ENCODE results near the gene YBEY.
"Not testable (repeated sequence)": the region's sequence is repeated elsewhere in the genome, so short reads cannot be mapped to it uniquely, and the experiment has no call there.

Gene YBEY, protein sequence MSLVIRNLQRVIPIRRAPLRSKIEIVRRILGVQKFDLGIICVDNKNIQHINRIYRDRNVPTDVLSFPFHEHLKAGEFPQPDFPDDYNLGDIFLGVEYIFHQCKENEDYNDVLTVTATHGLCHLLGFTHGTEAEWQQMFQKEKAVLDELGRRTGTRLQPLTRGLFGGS

DNA sequence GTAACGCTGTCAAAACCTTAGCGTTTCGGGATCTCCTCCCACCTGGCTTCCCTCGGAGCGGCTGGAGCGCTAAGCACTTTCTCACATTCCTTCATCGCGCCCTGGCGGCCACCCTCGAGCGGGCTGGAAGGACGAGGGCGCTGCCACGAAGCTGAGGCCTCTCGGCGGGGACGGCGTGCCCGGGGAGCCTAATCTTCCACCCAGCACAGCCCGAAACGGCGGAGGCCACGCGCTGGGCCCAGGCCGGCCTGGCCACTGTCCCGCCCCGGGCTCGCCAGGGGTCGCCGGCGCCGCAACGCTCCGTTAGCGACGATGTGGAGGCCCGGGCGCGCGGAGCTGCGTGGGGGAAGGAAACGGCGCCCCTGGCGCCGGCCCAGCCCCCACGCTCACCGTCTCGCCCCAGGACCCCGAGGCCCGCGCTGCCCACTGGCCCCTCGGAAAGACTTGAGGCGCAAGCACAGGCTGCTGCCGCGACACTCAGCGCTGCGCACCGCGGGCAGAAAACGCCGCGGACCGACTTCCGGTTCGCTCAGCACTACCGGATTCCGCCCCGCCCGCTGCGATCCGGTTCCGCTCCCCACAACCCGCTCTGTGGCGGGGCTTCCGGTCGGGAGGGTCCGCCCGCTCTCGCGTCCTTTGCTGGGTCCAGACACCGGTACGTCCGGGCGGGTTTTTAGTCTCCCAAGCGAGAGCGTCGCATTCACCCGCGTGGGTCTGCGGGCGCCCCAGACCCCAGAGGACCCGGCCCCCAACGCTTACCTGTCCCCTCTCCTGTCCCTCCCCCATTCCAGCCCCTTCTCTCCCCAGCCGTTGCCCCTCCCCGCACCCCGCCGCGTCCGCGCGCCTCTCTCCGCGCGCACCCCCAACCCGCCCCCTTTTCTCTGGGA lies at the start of gene YBEY:
TSS of gene YBEY (plus strand) at position 582 of the 887 bp plus-strand sequence. CDS start 572 bp downstream, outside the sequence.
- DNase-seq: peak; percentile 82

DNA sequence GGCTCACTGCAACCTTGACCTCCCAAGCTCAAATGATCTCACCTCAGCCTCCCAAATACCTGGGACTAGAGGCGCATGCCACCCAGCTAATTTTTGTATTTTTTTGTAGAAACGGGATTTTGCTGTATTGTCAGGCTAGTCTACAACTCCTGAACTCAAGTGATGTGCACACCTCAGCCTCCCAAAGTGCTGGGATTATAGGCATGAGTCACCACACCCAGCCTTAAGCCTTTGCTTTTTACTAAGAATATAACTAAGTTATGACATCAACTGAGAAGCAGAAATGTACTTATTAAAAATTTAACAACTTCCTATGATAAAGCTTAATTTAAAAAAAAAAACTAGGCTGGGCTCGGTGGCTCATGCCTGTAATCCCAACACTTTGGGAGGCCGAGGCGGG lies 48.7 kb upstream of the YBEY start:
- no peak for DNase-seq

DNA sequence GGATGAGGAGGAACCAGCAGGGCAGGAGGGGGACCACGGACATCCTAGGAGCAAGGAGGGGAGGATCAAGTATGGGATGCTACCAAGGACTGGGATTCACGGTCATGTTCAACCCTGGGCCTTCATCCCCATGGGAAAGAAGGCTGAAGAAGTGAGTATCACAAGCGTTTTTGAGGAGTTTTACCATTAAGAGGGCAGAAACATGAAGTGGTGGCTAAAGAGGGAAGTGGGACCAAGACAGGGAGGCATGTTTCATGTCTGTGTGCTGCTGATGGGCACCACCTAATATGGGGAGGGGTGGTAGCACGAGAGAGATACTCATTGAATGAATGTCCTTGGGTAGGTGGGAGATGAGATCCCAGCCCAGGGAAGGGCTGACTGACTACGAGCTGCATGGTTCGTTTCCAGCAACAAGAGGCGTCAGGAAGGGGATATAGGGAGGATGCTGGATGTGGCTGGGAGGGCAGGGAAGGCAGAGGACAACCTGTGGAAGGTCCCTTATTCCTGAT lies 46.3 kb upstream of the YBEY start:
- no peak for DNase-seq

DNA sequence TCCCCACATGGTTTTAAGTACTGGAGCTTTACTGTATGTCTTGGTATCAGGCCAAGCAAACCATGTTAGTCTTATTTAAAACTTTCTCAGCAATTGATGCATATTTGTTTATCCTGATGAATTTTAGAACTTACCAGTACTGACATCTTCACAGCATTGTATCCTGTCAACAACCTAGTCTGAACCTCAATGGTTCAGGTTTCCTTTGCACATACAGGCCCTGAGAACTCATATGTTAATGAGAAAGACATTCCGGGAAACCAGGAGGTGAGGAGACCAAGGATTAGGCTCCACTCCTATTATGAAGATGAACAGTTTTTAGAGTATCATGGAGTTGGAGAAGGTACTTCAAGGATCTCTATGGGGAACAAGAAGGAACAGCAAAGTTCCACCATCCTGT lies 44.6 kb upstream of the YBEY start:
- not testable (repeated sequence) for DNase-seq

DNA sequence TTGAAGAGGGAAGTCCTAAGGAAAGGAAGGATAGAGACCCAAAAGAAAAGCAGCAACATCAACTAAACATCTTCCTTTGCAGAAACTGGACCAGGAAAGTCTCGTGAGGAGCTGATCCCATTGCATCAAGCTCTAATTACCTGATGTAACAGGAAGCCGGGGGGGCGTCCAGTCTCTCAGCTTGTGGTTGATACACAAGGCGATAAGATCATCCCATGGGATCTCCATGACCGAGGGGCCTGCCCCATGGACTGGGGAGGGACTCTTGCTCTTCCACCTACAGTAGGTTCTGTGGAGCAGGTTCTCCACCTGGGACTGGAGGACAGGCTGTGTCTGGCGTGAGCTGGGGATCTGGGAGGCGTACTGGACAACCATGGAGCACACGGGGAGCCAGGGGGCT lies 42.8 kb upstream of the YBEY start:
- DNase-seq: no peak

DNA sequence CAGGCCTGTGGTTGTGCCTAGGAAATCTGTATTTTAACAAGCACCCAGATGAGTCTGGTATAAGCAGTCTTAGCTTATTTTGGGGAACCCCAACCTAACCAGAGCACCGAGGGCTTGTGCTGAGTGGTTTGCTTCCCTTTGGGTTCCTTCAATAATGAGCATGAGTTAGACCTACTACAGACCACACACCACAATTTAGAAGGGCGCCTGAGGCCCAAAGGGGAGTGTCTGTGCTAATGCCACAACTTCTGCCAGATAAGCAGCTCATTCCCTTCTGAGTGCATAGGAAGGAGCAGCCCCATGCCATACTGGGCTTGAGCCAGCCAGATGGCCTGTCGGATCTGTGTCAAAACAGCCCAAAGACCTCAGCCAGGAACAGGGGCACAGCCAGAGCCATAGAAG lies 42.2 kb upstream of the YBEY start:
- DNase-seq: no peak

DNA sequence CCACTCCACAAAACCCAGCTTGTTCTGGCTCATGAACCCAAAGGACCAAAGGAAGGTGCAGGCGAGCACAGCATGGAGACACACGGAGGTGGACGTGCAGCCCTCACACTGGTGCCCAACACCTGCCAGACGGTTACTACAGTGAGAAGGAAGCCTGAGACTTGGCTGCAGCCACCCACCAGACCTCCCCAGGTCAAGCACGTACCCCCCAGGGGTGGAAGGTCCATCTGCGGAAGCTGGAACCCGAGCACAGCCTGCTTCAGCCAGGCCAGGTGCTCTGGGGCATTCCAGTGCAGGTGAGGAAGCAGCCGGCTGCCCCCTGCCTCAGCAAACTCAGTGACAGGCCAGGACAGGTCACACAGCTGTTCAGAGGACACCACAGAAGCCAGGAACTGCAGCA lies 41.5 kb upstream of the YBEY start:
- DNase-seq: no peak

DNA sequence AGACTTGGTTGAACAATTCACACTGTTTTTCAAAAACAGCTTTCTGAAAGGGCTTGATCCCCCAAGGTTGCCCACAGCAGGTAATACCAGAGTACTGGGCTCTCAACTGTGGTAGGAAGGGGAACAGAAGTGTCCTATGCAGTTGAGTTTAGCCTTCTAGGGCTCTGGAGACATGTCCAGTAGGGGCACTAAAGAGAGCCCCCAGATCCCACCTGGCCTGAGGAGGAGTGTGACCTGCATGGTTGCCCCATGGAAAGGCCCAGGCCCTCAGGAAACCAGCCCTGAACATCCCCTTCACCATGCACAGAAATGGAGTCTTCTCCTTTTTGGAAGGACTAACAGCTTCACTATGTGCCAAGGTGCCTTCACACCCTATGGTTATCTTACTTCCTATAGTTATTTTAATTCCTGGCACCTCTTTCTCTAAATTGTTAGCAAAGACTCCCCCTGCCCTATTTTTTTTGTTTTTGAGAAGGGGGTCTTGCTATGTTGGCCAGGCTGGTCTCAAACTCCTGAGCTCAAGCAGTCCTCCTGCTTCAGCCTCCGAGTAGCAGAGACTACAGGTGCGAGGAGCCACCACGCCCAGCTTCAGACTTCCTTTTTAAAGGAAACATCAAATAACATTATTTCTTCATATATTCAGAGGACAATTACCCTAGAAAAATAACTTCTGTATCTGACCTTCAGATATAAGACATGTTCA lies 40.8 kb upstream of the YBEY start:
- DNase-seq: no peak

DNA sequence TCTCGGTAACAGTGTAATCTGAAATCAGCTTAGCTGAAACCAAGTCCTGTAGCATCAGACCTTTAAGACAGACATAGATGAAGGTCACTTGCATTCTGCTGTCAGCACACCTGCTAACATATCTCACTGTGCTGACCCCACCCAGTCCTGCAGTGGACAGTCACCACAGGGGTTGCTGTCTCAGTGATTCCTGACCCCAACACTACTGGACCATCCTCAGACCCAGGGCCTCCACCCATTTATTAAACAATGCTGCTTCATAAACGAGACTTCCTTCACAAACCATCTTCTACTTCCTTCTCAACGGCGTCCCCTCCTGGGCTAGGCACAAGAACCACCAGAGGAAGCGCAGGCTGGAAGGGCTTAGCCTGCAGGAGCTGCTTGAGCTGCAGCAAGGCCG lies 39.8 kb upstream of the YBEY start:
- DNase-seq: no peak

DNA sequence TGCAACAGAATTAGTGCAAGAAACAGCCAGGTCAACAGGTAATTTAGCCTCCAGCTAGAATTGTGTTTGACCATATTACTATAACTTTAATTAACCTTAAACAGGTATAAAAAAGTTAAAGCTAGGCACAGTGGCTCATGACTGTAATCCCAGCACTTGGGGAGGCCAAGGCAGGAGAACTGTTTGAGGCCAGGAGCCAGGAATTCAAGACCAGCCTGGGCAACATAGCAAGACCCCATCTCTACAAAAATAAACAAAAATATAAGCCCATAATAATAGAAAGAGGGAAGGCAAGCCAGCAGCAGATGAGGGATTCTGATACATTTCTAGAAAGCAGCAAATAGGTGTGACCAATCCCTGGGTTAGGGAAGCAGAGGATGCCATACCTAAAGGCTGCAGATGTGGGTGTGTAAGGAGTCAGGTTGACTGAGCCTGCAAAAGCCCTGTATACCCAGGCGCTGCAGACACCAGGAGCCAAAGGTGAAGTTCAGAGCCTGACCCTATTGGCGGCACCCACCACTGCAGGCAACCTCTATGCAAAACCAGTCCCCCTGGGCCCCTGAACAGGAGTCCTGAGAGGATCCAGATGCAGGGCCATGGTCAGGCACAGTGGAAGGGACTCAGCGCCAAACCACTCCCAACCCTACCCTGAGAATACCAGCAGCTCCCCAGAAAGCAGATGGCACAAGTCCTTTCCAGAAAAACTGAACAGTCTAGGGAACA lies 38.3 kb upstream of the YBEY start:
- no peak for DNase-seq

DNA sequence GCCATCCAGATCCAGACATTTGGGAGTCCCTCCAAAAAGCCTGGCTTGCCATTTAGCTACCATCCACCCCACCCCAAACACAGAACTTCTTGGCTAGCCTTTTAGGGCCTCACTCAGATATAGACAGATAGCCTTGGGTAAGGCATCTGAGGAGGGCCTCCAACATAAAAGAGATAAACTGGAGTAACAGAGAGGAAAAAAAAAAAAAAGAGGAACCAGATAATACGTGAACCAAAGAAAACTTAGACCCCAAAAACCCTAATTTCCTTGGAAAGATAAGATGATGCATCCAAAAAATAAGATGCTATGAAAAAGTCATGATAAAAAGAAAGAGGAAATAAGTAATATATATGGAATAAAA lies 37.7 kb upstream of the YBEY start:
- no peak for DNase-seq

DNA sequence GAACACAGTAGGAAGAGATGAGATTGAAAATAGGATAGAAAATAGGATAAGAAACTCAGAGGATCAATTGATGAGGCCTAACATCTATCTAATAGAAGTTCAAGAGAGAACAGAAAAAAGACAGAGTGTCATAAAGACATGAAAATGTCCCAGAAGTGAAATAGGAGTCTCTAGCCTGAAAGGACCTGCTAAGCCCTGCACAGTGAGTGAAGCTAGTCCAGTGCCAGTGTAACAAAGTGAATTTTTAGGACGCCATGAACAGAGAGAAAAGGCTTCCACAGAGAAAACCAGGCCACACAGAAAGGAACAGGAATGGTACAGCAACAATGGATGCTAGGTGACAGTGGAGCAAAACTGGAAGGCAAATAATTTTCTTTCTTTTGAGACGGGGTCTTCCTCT lies 37.3 kb upstream of the YBEY start:
- DNase-seq: no peak

DNA sequence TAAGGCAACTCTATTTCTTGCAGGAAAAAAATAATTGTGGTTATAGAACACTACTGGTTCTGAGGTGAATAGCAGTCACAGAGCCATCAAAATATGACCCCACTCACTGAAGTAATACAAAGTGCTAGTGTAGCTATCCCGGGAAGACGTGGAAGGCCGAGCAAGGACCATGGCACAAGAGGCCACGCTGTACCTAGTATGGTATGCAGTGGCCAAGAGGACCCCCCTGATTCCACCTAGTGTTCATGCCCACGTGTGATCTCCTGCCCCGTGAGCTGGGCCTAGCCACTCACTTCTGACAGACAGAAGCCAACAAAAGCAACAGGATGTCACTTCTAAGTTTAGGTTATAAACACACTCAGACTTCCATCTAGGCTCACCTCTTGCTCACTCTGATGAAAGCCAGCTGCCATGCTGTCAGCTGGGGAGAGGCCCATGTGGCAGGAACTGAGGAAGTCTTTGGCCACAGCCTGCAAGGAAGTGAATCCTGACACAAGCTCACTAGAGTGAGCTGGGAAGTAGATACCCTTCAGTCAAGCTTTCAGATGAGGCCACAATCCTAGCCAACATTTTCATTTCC lies 35.9 kb upstream of the YBEY start:
- no peak for DNase-seq

DNA sequence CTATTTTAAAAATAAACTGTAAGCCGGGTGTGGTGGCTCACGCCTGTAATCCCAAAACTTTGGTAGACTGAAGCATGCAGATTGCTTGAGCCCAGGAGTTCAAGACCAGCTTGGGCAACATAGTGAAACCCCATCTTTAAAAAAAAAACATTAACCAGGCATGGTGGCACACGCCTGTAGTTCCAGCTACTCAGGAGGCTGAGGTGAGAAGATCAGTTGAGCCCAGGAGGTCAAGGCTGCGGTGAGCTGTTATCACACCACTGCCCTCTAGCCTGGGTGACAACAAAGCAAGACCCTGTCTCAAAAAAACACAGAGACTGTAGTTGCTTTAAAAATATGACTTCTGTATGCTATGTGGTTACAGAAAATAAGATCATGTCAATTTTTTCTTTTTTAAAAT lies 33.3 kb upstream of the YBEY start:
- no peak for DNase-seq

DNA sequence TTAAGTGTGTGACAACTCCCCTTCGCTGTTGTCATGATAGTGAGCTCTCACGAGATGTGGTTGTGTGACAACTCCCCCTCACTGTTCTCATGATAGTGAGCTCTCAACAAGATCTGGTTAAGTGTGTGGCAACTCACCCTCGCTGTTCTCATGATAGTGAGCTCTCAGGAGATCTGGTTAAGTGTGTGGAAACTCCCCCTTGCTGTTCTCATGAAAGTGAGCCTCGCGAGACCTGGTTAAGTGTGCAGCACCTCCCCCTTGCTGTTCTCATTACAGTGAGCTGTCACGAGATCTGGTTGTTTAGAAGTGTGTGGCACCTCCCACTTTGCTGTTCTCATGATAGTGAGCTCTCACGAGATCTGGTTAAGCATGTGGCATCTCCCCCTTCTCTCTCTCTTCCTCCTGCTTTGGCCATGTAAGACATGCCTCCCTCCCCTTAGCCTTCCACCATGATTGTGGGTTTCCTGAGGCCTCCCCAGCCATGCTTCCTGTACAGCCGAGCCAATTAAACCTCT lies 32.5 kb upstream of the YBEY start:
- DNase-seq: peak; percentile 8

DNA sequence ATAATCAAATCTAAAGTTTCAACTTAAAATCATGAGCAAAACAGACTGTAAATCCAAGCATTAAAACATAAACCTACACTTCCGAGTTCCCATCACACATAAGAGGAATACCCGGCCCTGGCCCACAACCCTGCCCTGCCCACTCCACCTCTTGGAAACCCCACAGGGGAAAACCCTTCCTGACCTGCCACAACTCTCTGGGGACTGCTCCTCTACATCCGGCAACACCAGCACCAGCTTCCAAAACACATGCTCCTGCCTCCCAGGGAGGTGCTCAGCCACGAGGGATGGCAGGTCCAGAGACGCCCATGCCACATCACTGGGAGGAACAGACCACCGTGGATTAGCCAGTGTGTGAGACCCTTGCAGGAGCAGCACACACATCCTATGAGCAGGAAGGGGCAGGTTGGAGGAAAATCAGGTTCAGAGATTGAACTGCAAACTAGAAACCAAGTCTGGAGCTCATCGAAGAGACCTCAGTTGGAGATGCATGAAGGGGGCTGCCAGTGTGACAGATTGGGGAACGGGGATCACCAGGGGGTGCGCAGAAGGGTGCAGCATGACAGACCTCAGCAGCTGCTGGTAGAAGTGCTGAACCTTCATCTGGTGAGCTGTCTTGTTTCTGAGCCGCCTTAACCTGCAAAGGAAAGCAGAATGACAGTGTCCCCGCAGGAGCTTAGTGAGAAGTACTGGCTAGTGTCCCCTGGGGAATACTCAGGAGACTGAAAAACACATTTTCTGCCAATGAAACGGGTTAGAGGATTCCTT lies 31.8 kb upstream of the YBEY start:
- no peak for DNase-seq

DNA sequence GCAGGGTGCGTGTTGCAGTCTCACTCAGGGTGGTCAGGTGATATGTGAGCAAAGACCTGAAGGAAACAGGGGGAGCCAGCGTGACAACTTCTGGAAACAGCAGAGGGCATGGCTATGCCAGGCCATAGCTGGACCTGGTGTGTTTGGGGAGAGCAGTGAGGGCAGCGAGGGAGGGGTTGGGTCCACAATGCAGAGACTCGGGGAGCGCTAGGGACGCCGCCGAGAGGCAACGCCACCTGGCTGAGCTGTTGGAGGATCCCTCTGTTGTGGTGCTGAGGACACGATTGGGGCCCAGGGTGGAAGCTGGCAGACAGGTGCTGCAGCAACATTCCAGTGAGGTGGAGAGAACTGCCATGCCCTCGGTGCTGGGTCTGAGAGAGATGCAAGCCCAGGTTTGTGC lies 31.0 kb upstream of the YBEY start:
- no peak for DNase-seq

DNA sequence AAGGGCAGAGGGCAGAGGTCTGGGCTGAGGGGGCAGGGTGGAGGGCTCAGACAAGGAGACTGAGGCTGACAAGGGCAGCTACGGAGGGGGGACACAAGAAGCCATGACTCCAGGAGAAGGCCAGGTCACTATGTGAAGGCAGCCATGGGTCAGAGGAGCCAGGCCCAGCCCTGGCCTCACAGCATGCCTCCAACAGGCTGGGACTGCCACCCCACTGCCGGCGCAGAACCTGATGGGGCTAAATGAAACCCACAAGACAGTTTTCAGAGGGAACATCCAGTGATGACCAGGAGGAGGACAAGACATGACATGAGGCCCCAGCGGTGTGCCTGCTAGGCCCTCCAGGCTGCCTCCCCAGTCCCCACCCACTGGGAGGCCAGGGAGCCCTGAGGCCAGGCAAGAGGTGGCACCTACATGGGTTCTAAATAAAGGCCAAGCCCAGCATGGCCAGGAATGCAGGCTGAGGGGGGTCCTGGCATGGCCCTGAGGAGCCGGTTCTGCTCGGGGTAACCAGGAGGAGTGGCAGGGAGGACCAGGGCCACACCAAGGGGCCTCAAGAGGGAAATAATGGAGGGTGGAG lies 30.3 kb upstream of the YBEY start:
- no peak for DNase-seq

DNA sequence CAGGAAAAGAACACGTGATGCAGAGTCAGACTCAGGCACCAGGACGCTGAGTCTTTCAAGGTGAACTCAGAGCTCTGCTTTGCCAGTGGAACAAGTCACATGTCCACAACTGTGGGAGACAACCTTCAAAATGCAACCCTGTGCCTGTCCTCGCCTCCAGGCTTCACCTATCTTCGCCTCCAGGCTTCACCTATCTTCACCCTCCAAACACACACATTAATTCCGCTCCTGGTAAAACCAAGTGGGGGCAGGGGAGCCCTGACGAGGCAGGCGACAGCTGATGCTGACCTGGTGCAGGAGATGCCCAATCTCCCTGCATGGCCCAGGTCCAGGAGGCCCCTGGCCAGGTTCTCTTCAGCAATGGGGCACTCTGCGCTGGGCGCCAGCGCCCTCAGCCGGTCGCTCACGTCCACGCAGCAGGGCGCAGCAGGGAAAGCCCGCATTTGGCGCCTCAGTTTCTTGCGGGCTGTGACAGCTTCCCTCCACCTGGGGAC lies 29.6 kb upstream of the YBEY start:
- no peak for DNase-seq

DNA sequence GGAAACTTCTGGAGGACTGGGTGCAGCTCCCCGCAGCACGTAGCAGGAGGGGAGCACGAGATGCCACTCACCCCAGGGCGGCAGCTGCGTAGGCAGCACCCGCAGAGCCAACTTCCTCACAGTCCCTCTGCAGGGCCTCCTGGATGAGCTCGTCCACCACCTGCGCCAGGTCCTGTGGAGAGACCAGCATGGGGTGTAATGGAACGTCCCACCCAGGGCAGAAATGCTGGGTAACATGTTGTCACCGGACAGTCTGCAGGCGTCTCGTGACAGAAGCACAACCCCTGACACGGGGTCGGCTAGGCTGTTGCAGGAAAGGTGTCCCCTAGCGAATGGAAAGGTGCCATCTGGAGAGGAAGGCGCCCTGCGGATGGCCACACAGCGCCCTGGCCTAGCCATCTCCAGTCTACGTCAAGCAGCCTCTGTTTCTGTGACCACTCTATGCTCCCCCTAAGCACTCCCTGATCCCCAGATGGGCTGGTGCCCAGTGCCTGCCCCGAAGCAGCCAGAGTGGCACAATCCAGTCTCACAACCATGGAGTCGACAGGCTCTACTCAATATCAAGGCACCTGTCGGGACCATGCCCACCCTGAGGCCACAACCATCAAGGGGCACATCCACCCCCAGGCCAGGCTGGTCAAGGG lies 22.0 kb upstream of the YBEY start:
- DNase-seq: no peak

DNA sequence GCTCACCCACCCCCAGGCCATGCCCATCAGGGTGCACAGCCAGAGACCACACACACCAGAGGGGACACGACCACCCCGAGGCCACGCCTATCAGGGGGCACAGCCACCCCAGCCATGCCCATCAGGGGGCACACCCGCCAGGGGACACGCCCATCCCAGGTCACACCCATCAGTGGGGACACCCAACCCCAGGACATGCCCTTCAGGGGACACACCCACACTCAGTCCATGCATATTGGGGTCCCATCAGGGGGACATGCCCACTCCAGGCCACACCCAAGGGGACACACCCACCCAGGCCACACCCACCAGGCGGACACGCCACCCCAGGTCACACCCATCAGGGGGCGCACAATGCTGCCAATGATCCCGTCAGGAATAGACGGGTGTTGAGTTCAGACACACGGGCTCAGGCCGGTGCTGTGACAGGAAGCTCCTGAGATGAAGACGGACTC lies 21.4 kb upstream of the YBEY start:
- no peak for DNase-seq
